ENCODE results near the gene HOXD11. TPM values are rescaled to one million over a fixed set of nuclear protein-coding genes. Genes with fewer than 3 reads are reported as not detected.

HOXD11 gene
- total and polyA plus RNA-seq, 2 donors (not counting 1 experiment from before 2014, with no cell fraction given), result not detected

DNA sequence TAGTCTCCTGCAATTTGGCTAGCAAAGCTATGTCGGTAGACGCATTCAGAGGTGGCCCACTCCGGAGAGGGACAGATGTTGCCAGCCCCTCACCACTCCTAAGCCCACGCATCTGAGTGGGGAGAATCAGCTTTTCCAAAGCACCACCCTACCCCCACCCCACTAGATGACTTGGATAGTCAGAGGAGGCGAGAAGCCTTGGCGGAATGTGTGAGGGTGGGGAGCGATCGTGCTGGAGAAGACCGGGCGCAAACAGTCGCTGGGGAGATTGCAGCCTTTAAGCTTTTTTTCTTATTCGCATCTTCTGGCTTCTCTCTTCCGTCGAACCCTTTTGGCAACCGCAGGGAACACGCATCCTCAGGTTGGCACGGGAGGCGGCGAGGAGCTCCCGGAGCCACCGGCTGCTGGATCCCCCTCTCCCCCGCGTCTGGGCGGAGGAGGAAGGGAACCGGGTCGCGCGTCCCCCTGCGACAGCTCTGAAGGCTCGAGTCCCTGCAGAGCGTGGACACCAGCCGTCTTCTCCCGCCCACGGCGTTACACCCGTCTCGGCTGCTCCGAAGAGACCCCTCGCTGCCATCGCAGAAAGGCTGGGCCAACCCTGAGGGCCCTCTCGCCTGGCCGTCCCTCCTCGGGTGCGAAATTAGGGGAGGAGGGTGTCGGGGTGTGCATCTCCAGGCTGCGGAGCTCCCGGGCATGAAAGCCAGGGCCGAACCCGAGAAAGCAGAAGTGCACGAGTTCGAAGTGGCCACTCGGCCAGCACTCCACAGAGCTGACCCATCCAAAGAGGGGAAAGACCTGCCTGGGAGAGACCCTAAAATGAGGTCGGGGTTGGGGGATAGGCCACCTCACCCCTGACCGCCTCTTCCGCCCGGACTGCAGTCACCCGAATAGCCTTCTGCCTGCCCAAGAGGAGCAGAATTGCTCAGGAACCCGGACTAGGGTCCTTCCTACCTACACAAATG, 35.5 kb upstream of the HOXD11 start:
- Histone ChIP-seq H3K79me2 (ENCODE audit: control insufficient read depth, insufficient read depth, low read length) (no peaks in the 10 kb centered on the region), H3K27ac (ENCODE audit: low read length in 2 of 2) (no peak overlapping the region), H3K4me1 (ENCODE audit: control insufficient read depth in 2 of 2, insufficient read depth in 2 of 2, low read length in 2 of 2) (peaks cover 11 to 16% of the 10 kb centered on the region in 2 donors), H3K27me3 (replicated peaks in 1 of 4; ENCODE audit: control extremely low read depth in 1 of 4, control insufficient read depth in 3 of 4, insufficient read depth in 4 of 4, low read length in 3 of 4) (peaks cover 1 to 96% (median 67%) of the 10 kb centered on the region in 4 experiments), H3K4me2 (replicated peaks; ENCODE audit: low read depth, low read length, poor library complexity, severe bottlenecking) (no peak overlapping the region), H3K36me3 (replicated peaks in 1 of 2; ENCODE audit: control extremely low read depth in 1 of 2, control insufficient read depth in 1 of 2, extremely low read depth in 1 of 2, insufficient read depth in 2 of 2, low read length in 1 of 2) (no peaks in the 10 kb centered on the region), H3K4me3 (ENCODE audit: control extremely low read depth in 1 of 5, extremely low read depth in 1 of 5, insufficient read depth in 1 of 5, low read depth in 2 of 5, low read length in 4 of 5) (no peak overlapping the region), H3K9ac (ENCODE audit: low read length) (no peak overlapping the region), H4K20me1 (ENCODE audit: control insufficient read depth, insufficient read depth, low read length, poor library complexity, severe bottlenecking) (no peaks in the 10 kb centered on the region), H2AFZ (ENCODE audit: insufficient read depth, low read depth, low read length, poor library complexity, severe bottlenecking) (no peak overlapping the region), H3K9me3 (ENCODE audit: control extremely low read depth in 1 of 3, control insufficient read depth in 2 of 3, insufficient read depth in 1 of 3, low read length in 2 of 3) (peaks cover 0 to 33% (median 3%) of the 10 kb centered on the region in 3 donors)
- ATAC-seq (ENCODE audit: low read depth) (no peak), DNase-seq (no peak)
- POLR2A ChIA-PET, result no interaction called here
- Mint-ChIP-seq H3K4me3 (no peak overlapping the region), H3K4me1 (peaks cover 5% of the 10 kb centered on the region), H3K27ac (no peak overlapping the region), H3K27me3 (peaks cover 76% of the 10 kb centered on the region), H3K9me3 (ENCODE audit: insufficient read depth) (no peaks in the 10 kb centered on the region)
- intact Hi-C loops (cut with micrococcal nuclease), result no loop called here
- TF ChIP-seq, protein P1, sequence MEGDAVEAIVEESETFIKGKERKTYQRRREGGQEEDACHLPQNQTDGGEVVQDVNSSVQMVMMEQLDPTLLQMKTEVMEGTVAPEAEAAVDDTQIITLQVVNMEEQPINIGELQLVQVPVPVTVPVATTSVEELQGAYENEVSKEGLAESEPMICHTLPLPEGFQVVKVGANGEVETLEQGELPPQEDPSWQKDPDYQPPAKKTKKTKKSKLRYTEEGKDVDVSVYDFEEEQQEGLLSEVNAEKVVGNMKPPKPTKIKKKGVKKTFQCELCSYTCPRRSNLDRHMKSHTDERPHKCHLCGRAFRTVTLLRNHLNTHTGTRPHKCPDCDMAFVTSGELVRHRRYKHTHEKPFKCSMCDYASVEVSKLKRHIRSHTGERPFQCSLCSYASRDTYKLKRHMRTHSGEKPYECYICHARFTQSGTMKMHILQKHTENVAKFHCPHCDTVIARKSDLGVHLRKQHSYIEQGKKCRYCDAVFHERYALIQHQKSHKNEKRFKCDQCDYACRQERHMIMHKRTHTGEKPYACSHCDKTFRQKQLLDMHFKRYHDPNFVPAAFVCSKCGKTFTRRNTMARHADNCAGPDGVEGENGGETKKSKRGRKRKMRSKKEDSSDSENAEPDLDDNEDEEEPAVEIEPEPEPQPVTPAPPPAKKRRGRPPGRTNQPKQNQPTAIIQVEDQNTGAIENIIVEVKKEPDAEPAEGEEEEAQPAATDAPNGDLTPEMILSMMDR (IDR thresholded peaks at IDR 0.05), result no peak
- 11% methylated on average over 53 of the region's 58 CpGs for WGBS (ENCODE audit: insufficient coverage)
- CTCF ChIA-PET, result no interaction called here

DNA sequence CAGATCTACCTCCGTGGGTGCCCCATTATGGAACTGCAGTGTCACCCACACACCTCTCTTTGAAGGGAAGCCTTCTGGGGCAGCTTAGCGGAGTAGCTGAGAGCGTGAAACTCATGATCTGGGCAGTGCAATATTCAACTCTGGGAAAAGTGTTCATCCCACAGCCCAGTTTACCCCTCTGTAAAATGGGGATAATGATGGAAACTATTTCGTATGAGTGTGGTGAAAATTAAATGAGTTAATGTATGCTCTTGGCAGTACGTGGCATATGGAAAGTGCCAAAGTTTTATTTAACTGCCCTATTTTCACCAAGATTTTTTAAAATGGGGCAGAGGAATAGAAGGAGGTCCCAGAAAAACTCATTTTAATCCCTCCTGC, 34.8 kb upstream of the HOXD11 start:
- TF ChIP-seq, protein P1 (IDR thresholded peaks at IDR 0.05), result no peak
- TF ChIP-seq EZH2 (IDR thresholded peaks at IDR 0.05; ENCODE audit: borderline replicate concordance, insufficient read depth, low read depth, low read length, poor library complexity, severe bottlenecking), result no peak
- H2AFZ ChIP-seq (ENCODE audit: insufficient read depth, low read depth, low read length, poor library complexity, severe bottlenecking), result no peak overlapping the region
- ATAC-seq (ENCODE audit: low read depth), result no peak
- Mint-ChIP-seq H3K4me3 (no peak overlapping the region), H3K27ac (no peak overlapping the region), H3K27me3 (peaks cover 80% of the 10 kb centered on the region), H3K4me1 (peaks cover 5% of the 10 kb centered on the region), H3K9me3 (ENCODE audit: insufficient read depth) (no peaks in the 10 kb centered on the region)
- WGBS (ENCODE audit: insufficient coverage), result 20% methylated on average over 1 of the region's 5 CpGs
- no peak overlapping the region for H3K4me3 ChIP-seq (ENCODE audit: control extremely low read depth in 1 of 5, extremely low read depth in 1 of 5, insufficient read depth in 1 of 5, low read depth in 2 of 5, low read length in 4 of 5)
- intact Hi-C loops (cut with micrococcal nuclease), result no loop called here
- H4K20me1 ChIP-seq (ENCODE audit: control insufficient read depth, insufficient read depth, low read length, poor library complexity, severe bottlenecking), result no peaks in the 10 kb centered on the region
- ChIA-PET POLR2A (no interaction called here), CTCF (no interaction called here)
- peaks cover 0 to 31% (median 3%) of the 10 kb centered on the region in 3 donors for H3K9me3 ChIP-seq (ENCODE audit: control extremely low read depth in 1 of 3, control insufficient read depth in 2 of 3, insufficient read depth in 1 of 3, low read length in 2 of 3)
- no peaks in the 10 kb centered on the region for H3K79me2 ChIP-seq (ENCODE audit: control insufficient read depth, insufficient read depth, low read length)
- H3K4me1 ChIP-seq (ENCODE audit: control insufficient read depth in 2 of 2, insufficient read depth in 2 of 2, low read length in 2 of 2), result peaks cover 6 to 14% of the 10 kb centered on the region in 2 donors
- peaks cover 1 to 94% (median 68%) of the 10 kb centered on the region in 4 experiments for H3K27me3 ChIP-seq (replicated peaks in 1 of 4; ENCODE audit: control extremely low read depth in 1 of 4, control insufficient read depth in 3 of 4, insufficient read depth in 4 of 4, low read length in 3 of 4)
- H3K27ac ChIP-seq (ENCODE audit: low read length in 2 of 2), result no peak overlapping the region
- no peak overlapping the region for H3K4me2 ChIP-seq (replicated peaks; ENCODE audit: low read depth, low read length, poor library complexity, severe bottlenecking)
- H3K36me3 ChIP-seq (replicated peaks in 1 of 2; ENCODE audit: control extremely low read depth in 1 of 2, control insufficient read depth in 1 of 2, extremely low read depth in 1 of 2, insufficient read depth in 2 of 2, low read length in 1 of 2), result no peaks in the 10 kb centered on the region
- DNase-seq, result no peak
- H3K9ac ChIP-seq (ENCODE audit: low read length), result no peak overlapping the region

All from B cell (primary cell).